Measurements from ENCODE around the gene CCDC144A. TPM values are rescaled to one million over a fixed set of nuclear protein-coding genes. Genes with fewer than 3 reads are reported as not detected.
"Not testable (repeated sequence)": the region's sequence is repeated elsewhere in the genome, so short reads cannot be mapped to it uniquely, and the experiment has no call there.

CCDC144A gene
- total RNA-seq, 1 experiment from 2014 or later, result 1.9 TPM

DNA sequence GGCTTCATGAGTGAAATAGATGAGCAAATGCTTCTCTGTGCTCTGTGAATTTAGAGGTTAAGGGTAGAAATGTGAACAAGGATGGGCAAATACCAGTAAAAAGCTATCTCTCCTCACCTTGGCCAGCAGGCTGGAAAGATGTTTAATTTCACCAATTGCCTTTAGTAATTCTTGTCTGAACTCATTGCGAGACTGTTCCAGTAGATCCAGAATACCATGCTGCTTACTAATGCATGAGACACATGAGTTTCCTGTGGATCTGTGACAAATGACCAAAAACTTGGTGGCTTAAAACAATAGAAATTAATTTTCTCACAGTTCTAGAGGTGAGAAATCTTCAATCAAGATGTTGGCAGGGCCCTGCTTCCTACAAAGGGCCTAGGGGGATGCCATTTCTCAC lies 27.1 kb upstream of the CCDC144A start:
- no peak overlapping the region for H2BK15ac ChIP-seq (ENCODE audit: low read depth, low read length)
- no peak overlapping the region for H4K91ac ChIP-seq (ENCODE audit: insufficient read length, low read depth, low read length)
- H4K8ac ChIP-seq (replicated peaks; ENCODE audit: insufficient read length, low read depth, low read length), result no peak overlapping the region
- no peaks in the 10 kb centered on the region for H3K36me3 Mint-ChIP-seq (ENCODE audit: insufficient read depth in 1 of 3, low read depth in 3 of 3)
- no peak overlapping the region for H2AK5ac ChIP-seq (ENCODE audit: insufficient read length, low read length)
- no peak overlapping the region for H3K27ac ChIP-seq (ENCODE audit: insufficient read length, low read depth, low read length)
- TF ChIP-seq, protein P1, sequence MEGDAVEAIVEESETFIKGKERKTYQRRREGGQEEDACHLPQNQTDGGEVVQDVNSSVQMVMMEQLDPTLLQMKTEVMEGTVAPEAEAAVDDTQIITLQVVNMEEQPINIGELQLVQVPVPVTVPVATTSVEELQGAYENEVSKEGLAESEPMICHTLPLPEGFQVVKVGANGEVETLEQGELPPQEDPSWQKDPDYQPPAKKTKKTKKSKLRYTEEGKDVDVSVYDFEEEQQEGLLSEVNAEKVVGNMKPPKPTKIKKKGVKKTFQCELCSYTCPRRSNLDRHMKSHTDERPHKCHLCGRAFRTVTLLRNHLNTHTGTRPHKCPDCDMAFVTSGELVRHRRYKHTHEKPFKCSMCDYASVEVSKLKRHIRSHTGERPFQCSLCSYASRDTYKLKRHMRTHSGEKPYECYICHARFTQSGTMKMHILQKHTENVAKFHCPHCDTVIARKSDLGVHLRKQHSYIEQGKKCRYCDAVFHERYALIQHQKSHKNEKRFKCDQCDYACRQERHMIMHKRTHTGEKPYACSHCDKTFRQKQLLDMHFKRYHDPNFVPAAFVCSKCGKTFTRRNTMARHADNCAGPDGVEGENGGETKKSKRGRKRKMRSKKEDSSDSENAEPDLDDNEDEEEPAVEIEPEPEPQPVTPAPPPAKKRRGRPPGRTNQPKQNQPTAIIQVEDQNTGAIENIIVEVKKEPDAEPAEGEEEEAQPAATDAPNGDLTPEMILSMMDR (conservative IDR thresholded peaks at IDR 0.05), result no peak
- H2BK12ac ChIP-seq (ENCODE audit: insufficient read length, low read depth, low read length), result no peak overlapping the region
- H3K4me2 ChIP-seq (ENCODE audit: insufficient read depth, insufficient read length, low read length), result no peak overlapping the region
- no peak overlapping the region for H3K23ac ChIP-seq (ENCODE audit: insufficient read length, low read depth, low read length)
- H3K9ac ChIP-seq (ENCODE audit: extremely low read depth, insufficient read length, low read length), result no peak overlapping the region
- no peaks in the 10 kb centered on the region for H3K27me3 ChIP-seq (ENCODE audit: insufficient read depth, low read length)
- no peak for DNase-seq
- H4K20me1 ChIP-seq (ENCODE audit: control insufficient read depth, insufficient read depth, insufficient read length), result no peaks in the 10 kb centered on the region
- H3K4me3 Mint-ChIP-seq, result no peak overlapping the region
- H3K79me1 ChIP-seq (ENCODE audit: insufficient read depth, low read depth, low read length, poor library complexity, severe bottlenecking), result no peaks in the 10 kb centered on the region
- no peak overlapping the region for H3K27ac Mint-ChIP-seq
- H3K56ac ChIP-seq (ENCODE audit: insufficient read length, low read depth, low read length), result no peak overlapping the region
- no peaks in the 10 kb centered on the region for H3K9me3 ChIP-seq (ENCODE audit: control insufficient read depth, low read depth, low read length)
- H3K14ac ChIP-seq (ENCODE audit: insufficient read depth, low read length), result no peak overlapping the region
- no peaks in the 10 kb centered on the region for H3K4me1 ChIP-seq (ENCODE audit: insufficient read depth, low read length)
- H3T11ph ChIP-seq (ENCODE audit: low read length), result no peak overlapping the region
- no peak overlapping the region for H2BK20ac ChIP-seq (ENCODE audit: low read depth, low read length, poor library complexity, severe bottlenecking)
- H3K4me1 Mint-ChIP-seq, result peaks cover 13 to 16% of the 10 kb centered on the region in 2 experiments
- no peak overlapping the region for H4K5ac ChIP-seq (ENCODE audit: insufficient read length, low read depth, low read length)
- WGBS (ENCODE audit: extremely low coverage, insufficient read length, low lambda C conversion rate), result no CpG with 5 or more reads among the region's 1 CpG
- no peaks in the 10 kb centered on the region for H3K79me2 ChIP-seq (ENCODE audit: insufficient read depth, low read length)
- H3K4ac ChIP-seq (ENCODE audit: low read depth, low read length), result no peak overlapping the region
- no peak overlapping the region for H2BK120ac ChIP-seq (ENCODE audit: low read depth, low read length, poor library complexity, severe bottlenecking)
- H3K9me3 Mint-ChIP-seq, result peaks cover 0 to 3% of the 10 kb centered on the region in 2 experiments; a peak in 1 of 5 replicates
- no peak overlapping the region for H3K18ac ChIP-seq (ENCODE audit: insufficient read length, low read depth, low read length)
- H2BK5ac ChIP-seq (ENCODE audit: insufficient read length, low read length), result no peak overlapping the region
- no peaks in the 10 kb centered on the region for H3K23me2 ChIP-seq (ENCODE audit: insufficient read length, low read depth, low read length, poor library complexity, severe bottlenecking)
- H3K27me3 Mint-ChIP-seq (ENCODE audit: low read depth), result peaks cover 19% of the 10 kb centered on the region
- no peak overlapping the region for H2AFZ ChIP-seq (ENCODE audit: low read length)

- not testable (repeated sequence) for H3K36me3 Mint-ChIP-seq (ENCODE audit: insufficient read depth in 1 of 3, low read depth in 3 of 3); H3K4me1 Mint-ChIP-seq
- H3K4me2 ChIP-seq (ENCODE audit: insufficient read depth, insufficient read length, low read length), result peak overlapping the region; percentile 17
Measured at GRCh38 chr17:16666553-16666906, 23.5 kb upstream of the CCDC144A start.

More at GRCh38 chr17:16666553-16666906, 23.5 kb upstream of the CCDC144A start:
- not testable (repeated sequence) for H2AK5ac ChIP-seq (ENCODE audit: insufficient read length, low read length); H3K27me3 ChIP-seq (ENCODE audit: insufficient read depth, low read length); H2BK20ac ChIP-seq (ENCODE audit: low read depth, low read length, poor library complexity, severe bottlenecking); H4K8ac ChIP-seq (replicated peaks; ENCODE audit: insufficient read length, low read depth, low read length); H3K56ac ChIP-seq (ENCODE audit: insufficient read length, low read depth, low read length); H3K18ac ChIP-seq (ENCODE audit: insufficient read length, low read depth, low read length); H3K27ac Mint-ChIP-seq; H3K23me2 ChIP-seq (ENCODE audit: insufficient read length, low read depth, low read length, poor library complexity, severe bottlenecking); H4K20me1 ChIP-seq (ENCODE audit: control insufficient read depth, insufficient read depth, insufficient read length); H3K79me1 ChIP-seq (ENCODE audit: insufficient read depth, low read depth, low read length, poor library complexity, severe bottlenecking); H3K4ac ChIP-seq (ENCODE audit: low read depth, low read length); H4K91ac ChIP-seq (ENCODE audit: insufficient read length, low read depth, low read length); H4K5ac ChIP-seq (ENCODE audit: insufficient read length, low read depth, low read length); H3K14ac ChIP-seq (ENCODE audit: insufficient read depth, low read length); H3K79me2 ChIP-seq (ENCODE audit: insufficient read depth, low read length); H2BK12ac ChIP-seq (ENCODE audit: insufficient read length, low read depth, low read length); H3K9me3 ChIP-seq (ENCODE audit: control insufficient read depth, low read depth, low read length); H3K9ac ChIP-seq (ENCODE audit: extremely low read depth, insufficient read length, low read length); H2AFZ ChIP-seq (ENCODE audit: low read length); H3K27ac ChIP-seq (ENCODE audit: insufficient read length, low read depth, low read length); H2BK15ac ChIP-seq (ENCODE audit: low read depth, low read length); H3K9me3 Mint-ChIP-seq; DNase-seq; H3K23ac ChIP-seq (ENCODE audit: insufficient read length, low read depth, low read length); H3K4me1 ChIP-seq (ENCODE audit: insufficient read depth, low read length); H3T11ph ChIP-seq (ENCODE audit: low read length); H2BK120ac ChIP-seq (ENCODE audit: low read depth, low read length, poor library complexity, severe bottlenecking); H2BK5ac ChIP-seq (ENCODE audit: insufficient read length, low read length)
- peak overlapping the region; percentile 41 to 57; a peak in 4 of 5 replicates for H3K4me3 Mint-ChIP-seq
- H3K27me3 Mint-ChIP-seq (ENCODE audit: low read depth), result peaks cover 20% of the 10 kb centered on the region
- no CpG with 5 or more reads among the region's 24 CpGs for WGBS (ENCODE audit: extremely low coverage, insufficient read length, low lambda C conversion rate)

All from H9 (cell line).